WTC11 (cell line): ENCODE measurements around the gene FBXO22.

Experiments
- CREB1 ChIP-seq: sonication (generic); formaldehyde crosslinking; IDR thresholded peaks from 2 replicates; pipeline ENCODE4 v1.8.0; 2023; ENCODE audit warnings: mild to moderate bottlenecking, missing genetic modification reagents
- CTCF ChIP-seq: fragments of 200-600 bp; IDR thresholded peaks from 2 replicates; pipeline ENCODE4 v1.8.0; 2022; ENCODE audit warnings: antibody characterized with exemption
- ESRRA ChIP-seq: sonication (generic); formaldehyde crosslinking; IDR thresholded peaks from 2 replicates; pipeline ENCODE4 v1.8.1; 2022; ENCODE audit warnings: mild to moderate bottlenecking, missing genetic modification reagents, borderline replicate concordance
- IRF2 ChIP-seq: sonication (generic); formaldehyde crosslinking; IDR thresholded peaks from 2 replicates; pipeline ENCODE4 v1.8.0; 2022; ENCODE audit warnings: low read depth, missing genetic modification reagents, borderline replicate concordance
- MAX ChIP-seq: sonication (generic); formaldehyde crosslinking; IDR thresholded peaks from 2 replicates; pipeline ENCODE4 v1.8.0; 2022; ENCODE audit warnings: mild to moderate bottlenecking, missing genetic modification reagents
- MXD4 ChIP-seq: fragments of 250-450 bp; sonication (Bioruptor Pico); IDR thresholded peaks from 2 replicates; pipeline ENCODE4 v1.8.0; 2021; ENCODE audit warnings: mild to moderate bottlenecking, moderate library complexity, borderline replicate concordance
- NR2C2 ChIP-seq: sonication (generic); formaldehyde crosslinking; IDR thresholded peaks from 2 replicates; pipeline ENCODE4 v1.8.0; 2022; ENCODE audit warnings: mild to moderate bottlenecking, missing genetic modification reagents
- PRDM15 ChIP-seq: sonication (generic); formaldehyde crosslinking; IDR thresholded peaks from 2 replicates; pipeline ENCODE4 v1.8.0; 2022; ENCODE audit warnings: missing genetic modification reagents
- SP1 ChIP-seq: sonication (generic); formaldehyde crosslinking; conservative IDR thresholded peaks from 2 replicates; pipeline ENCODE4 v1.8.1; 2022; ENCODE audit warnings: missing genetic modification reagents
- TF ChIP-seq, protein P1 (sequence below): sonication (generic); formaldehyde crosslinking; IDR thresholded peaks from 2 replicates; pipeline ENCODE4 v1.8.1; 2023; ENCODE audit warnings: mild to moderate bottlenecking, moderate library complexity, missing genetic modification reagents
- TF ChIP-seq, protein P2 (sequence below): fragments of 250-450 bp; sonication (Bioruptor Pico); IDR thresholded peaks from 2 replicates; pipeline ENCODE4 v1.9.0; 2021; ENCODE audit warnings: moderate library complexity, mild to moderate bottlenecking, inconsistent platforms, borderline replicate concordance
- TF ChIP-seq, protein P3 (sequence below): sonication (generic); formaldehyde crosslinking; IDR thresholded peaks from 2 replicates; pipeline ENCODE4 v1.8.1; 2023; ENCODE audit warnings: mild to moderate bottlenecking, missing genetic modification reagents, moderate library complexity
- TF ChIP-seq, protein P4 (sequence below): sonication (generic); formaldehyde crosslinking; IDR thresholded peaks from 2 replicates; pipeline ENCODE4 v1.8.1; 2022; ENCODE audit warnings: low read depth, mild to moderate bottlenecking, moderate library complexity, missing genetic modification reagents, borderline replicate concordance

GRCh38 chr15:75981149-75981815, 77.6 kb downstream of the FBXO22 start:
- no peak for TF ChIP-seq MXD4
- no peak for TF ChIP-seq MAX
- TF ChIP-seq PRDM15 (CRISPR knock-in tag): no peak
- TF ChIP-seq CTCF: no peak
- no peak for TF ChIP-seq ESRRA
- TF ChIP-seq IRF2 (CRISPR knock-in tag): no peak
- TF ChIP-seq, protein P1, sequence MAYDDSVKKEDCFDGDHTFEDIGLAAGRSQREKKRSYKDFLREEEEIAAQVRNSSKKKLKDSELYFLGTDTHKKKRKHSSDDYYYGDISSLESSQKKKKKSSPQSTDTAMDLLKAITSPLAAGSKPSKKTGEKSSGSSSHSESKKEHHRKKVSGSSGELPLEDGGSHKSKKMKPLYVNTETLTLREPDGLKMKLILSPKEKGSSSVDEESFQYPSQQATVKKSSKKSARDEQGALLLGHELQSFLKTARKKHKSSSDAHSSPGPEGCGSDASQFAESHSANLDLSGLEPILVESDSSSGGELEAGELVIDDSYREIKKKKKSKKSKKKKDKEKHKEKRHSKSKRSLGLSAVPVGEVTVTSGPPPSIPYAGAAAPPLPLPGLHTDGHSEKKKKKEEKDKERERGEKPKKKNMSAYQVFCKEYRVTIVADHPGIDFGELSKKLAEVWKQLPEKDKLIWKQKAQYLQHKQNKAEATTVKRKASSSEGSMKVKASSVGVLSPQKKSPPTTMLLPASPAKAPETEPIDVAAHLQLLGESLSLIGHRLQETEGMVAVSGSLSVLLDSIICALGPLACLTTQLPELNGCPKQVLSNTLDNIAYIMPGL (CRISPR knock-in tag): no peak
- no peak for TF ChIP-seq NR2C2
- no peak for TF ChIP-seq SP1 (CRISPR knock-in tag)
- TF ChIP-seq, protein P2, sequence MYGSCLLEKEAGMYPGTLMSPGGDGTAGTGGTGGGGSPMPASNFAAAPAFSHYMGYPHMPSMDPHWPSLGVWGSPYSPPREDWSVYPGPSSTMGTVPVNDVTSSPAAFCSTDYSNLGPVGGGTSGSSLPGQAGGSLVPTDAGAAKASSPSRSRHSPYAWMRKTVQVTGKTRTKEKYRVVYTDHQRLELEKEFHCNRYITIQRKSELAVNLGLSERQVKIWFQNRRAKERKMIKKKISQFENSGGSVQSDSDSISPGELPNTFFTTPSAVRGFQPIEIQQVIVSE (CRISPR knock-in tag): no peak
- no peak for TF ChIP-seq CREB1
- TF ChIP-seq, protein P3, sequence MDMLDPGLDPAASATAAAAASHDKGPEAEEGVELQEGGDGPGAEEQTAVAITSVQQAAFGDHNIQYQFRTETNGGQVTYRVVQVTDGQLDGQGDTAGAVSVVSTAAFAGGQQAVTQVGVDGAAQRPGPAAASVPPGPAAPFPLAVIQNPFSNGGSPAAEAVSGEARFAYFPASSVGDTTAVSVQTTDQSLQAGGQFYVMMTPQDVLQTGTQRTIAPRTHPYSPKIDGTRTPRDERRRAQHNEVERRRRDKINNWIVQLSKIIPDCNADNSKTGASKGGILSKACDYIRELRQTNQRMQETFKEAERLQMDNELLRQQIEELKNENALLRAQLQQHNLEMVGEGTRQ (CRISPR knock-in tag): no peak
- TF ChIP-seq, protein P4, sequence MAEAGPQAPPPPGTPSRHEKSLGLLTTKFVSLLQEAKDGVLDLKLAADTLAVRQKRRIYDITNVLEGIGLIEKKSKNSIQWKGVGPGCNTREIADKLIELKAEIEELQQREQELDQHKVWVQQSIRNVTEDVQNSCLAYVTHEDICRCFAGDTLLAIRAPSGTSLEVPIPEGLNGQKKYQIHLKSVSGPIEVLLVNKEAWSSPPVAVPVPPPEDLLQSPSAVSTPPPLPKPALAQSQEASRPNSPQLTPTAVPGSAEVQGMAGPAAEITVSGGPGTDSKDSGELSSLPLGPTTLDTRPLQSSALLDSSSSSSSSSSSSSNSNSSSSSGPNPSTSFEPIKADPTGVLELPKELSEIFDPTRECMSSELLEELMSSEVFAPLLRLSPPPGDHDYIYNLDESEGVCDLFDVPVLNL: no peak
